Breast epithelium (tissue), 4 donors: ENCODE results near the gene SERTAD1. TPM values are rescaled to one million over a fixed set of nuclear protein-coding genes. Genes with fewer than 3 reads are reported as not detected.

Source experiments
- DNase-seq, 2 donors: peaks; one replicate each; pipeline ENCODE4 v3.0.0-alpha.2; 2019; ENCODE audit warnings: low spot score in 2 of 2
- H3K27ac ChIP-seq, 2 donors: fragments of 200-600 bp; sonication (generic) in 1 of 2; one replicate each; pipeline ENCODE4 v1.5.1; 2016 to 2019; ENCODE audit warnings: mild to moderate bottlenecking in 1 of 2
- H3K27me3 ChIP-seq, 2 donors: fragments of 200-600 bp; sonication (generic) in 1 of 2; one replicate each; pipeline versions ENCODE4 v1.5.1 to v1.6.0; 2017 to 2019; ENCODE audit warnings: control low read depth in 1 of 2, mild to moderate bottlenecking in 1 of 2
- H3K36me3 ChIP-seq: fragments of 200-600 bp; one replicate; pipeline ENCODE4 v1.5.1; 2019
- H3K4me1 ChIP-seq, 2 donors: fragments of 200-600 bp; sonication (generic); one replicate each; pipeline ENCODE4 v1.5.1; 2016 to 2019; ENCODE audit warnings: control low read depth in 1 of 2
- H3K4me3 ChIP-seq, 3 donors: fragments of 200-600 bp; sonication (generic); 1 replicate in 2 of 3; 2 replicates in 1 of 3; pipeline ENCODE4 v1.5.1; 2016 to 2019; ENCODE audit warnings: mild to moderate bottlenecking in 3 of 3, moderate library complexity in 2 of 3
- H3K9me3 ChIP-seq, 2 donors: fragments of 200-600 bp; sonication (generic) in 1 of 2; one replicate each; pipeline ENCODE4 v1.5.1; 2016 to 2019; ENCODE audit warnings: control low read depth in 1 of 2
- CTCF ChIP-seq, 3 donors: fragments of 450-650 bp; IDR thresholded peaks; one replicate each; pipeline ENCODE4 v1.5.1; 2016 to 2017; ENCODE audit warnings: antibody characterized with exemption in 3 of 3, mild to moderate bottlenecking in 3 of 3, moderate library complexity in 3 of 3
- POLR2A ChIP-seq: fragments of 450-650 bp; IDR thresholded peaks from one replicate; pipeline ENCODE4 v1.6.1; 2016; ENCODE audit warnings: antibody characterized with exemption, mild to moderate bottlenecking, moderate library complexity
- POLR2AphosphoS5 ChIP-seq, 3 donors: sonication (generic); formaldehyde crosslinking; IDR thresholded peaks; one replicate each; pipeline ENCODE4 v1.6.1; 2017; ENCODE audit warnings: antibody characterized with exemption in 3 of 3
- intact Hi-C: fragments of 100-400 bp; cut with DNase I; formaldehyde crosslinking; loops from one replicate; pipeline ENCODE4 v1.15.1; 2023; ENCODE audit warnings: low total_unique reads
- total RNA-seq, 3 donors: library from RNA; depleted of rRNA; stranded (reverse); fragments of >200 nt; gene quantifications; one replicate each; pipeline ENCODE4 v1.1.0, GENCODE V29; 2016

SERTAD1 gene
- total RNA-seq, 3 donors from 2014 or later: 10.4 to 25.3 (median 18.0) TPM

- peak overlapping the region in 1 of 2 donors; percentile 25 for H3K27ac ChIP-seq
Measured at GRCh38 chr19:40392894-40393517, 32.8 kb downstream of the SERTAD1 start.

GRCh38 chr19:40392123-40392522, 33.7 kb downstream of the SERTAD1 start:
- Histone ChIP-seq H3K36me3 (no peaks in the 10 kb centered on the region), H3K9me3 (no peaks in the 10 kb centered on the region), H3K4me3 (no peak overlapping the region), H3K27me3 (no peaks in the 10 kb centered on the region), H3K27ac (no peak overlapping the region), H3K4me1 (peaks cover 0 to 10% of the 10 kb centered on the region in 2 donors)
- no peak for DNase-seq
- intact Hi-C loops: no loop called here
- no peak for TF ChIP-seq POLR2AphosphoS5 (IDR thresholded peaks at IDR 0.05)
- TF ChIP-seq POLR2A: no peak
- no peak for TF ChIP-seq CTCF (IDR thresholded peaks at IDR 0.05)

More at GRCh38 chr19:40392894-40393517, 32.8 kb downstream of the SERTAD1 start:
- intact Hi-C loops: no loop called here
- DNase-seq: peak; percentile 40 to 61
- H3K27me3 ChIP-seq: no peaks in the 10 kb centered on the region
- TF ChIP-seq CTCF (IDR thresholded peaks at IDR 0.05): peak in 2 of 3 donors; percentile 40 to 65
- TF ChIP-seq POLR2AphosphoS5 (IDR thresholded peaks at IDR 0.05): no peak
- TF ChIP-seq POLR2A: no peak
- no peak overlapping the region for H3K4me3 ChIP-seq
- H3K36me3 ChIP-seq: no peaks in the 10 kb centered on the region
- peaks cover 0 to 10% of the 10 kb centered on the region in 2 donors for H3K4me1 ChIP-seq
- no peaks in the 10 kb centered on the region for H3K9me3 ChIP-seq

GRCh38 chr19:40390084-40390742, 35.6 kb downstream of the SERTAD1 start, which contains the start of gene HIPK4:
TSS of gene HIPK4 (minus strand) at chr19:40390181. CDS start at chr19:40389902, 279 bp downstream.
- H3K4me3 ChIP-seq: no peak within 1 kb of the TSS
- no peak for TF ChIP-seq POLR2AphosphoS5 (IDR thresholded peaks at IDR 0.05)
- no peaks in the 10 kb centered on the region for H3K9me3 ChIP-seq
- no peak within 1 kb of the TSS for H3K27ac ChIP-seq
- H3K27me3 ChIP-seq: no peaks in the 10 kb centered on the region
- intact Hi-C loops: no loop called here
- DNase-seq: no peak
- peaks cover 0 to 10% of the 10 kb centered on the region in 2 donors for H3K4me1 ChIP-seq
- H3K36me3 ChIP-seq: no peaks in the 10 kb centered on the region

GRCh38 chr19:40389404-40390083, 36.2 kb downstream of the SERTAD1 start:
- Histone ChIP-seq H3K27me3 (no peaks in the 10 kb centered on the region), H3K4me3 (no peak overlapping the region), H3K9me3 (no peaks in the 10 kb centered on the region), H3K4me1 (peaks cover 0 to 10% of the 10 kb centered on the region in 2 donors), H3K36me3 (no peaks in the 10 kb centered on the region), H3K27ac (no peak overlapping the region)
- intact Hi-C loops: no loop called here
- no peak for TF ChIP-seq POLR2A
- no peak for TF ChIP-seq POLR2AphosphoS5 (IDR thresholded peaks at IDR 0.05)
- DNase-seq: no peak

- Histone ChIP-seq H3K27me3 (no peaks in the 10 kb centered on the region), H3K9me3 (no peaks in the 10 kb centered on the region), H3K4me3 (no peak overlapping the region), H3K4me1 (peaks cover 0 to 10% of the 10 kb centered on the region in 2 donors), H3K36me3 (no peaks in the 10 kb centered on the region), H3K27ac (no peak overlapping the region)
- DNase-seq: no peak
- TF ChIP-seq POLR2A: no peak
- TF ChIP-seq CTCF (IDR thresholded peaks at IDR 0.05): no peak
- TF ChIP-seq POLR2AphosphoS5 (IDR thresholded peaks at IDR 0.05): no peak
- intact Hi-C loops: no loop called here
Measured at GRCh38 chr19:40388481-40388880, 37.3 kb downstream of the SERTAD1 start.

- intact Hi-C loops: no loop called here
- TF ChIP-seq POLR2AphosphoS5 (IDR thresholded peaks at IDR 0.05) (no peak), POLR2A (no peak), CTCF (IDR thresholded peaks at IDR 0.05) (no peak)
- DNase-seq: no peak
- H3K36me3 ChIP-seq: no peaks in the 10 kb centered on the region
- no peak overlapping the region for H3K4me3 ChIP-seq
- no peaks in the 10 kb centered on the region for H3K27me3 ChIP-seq
- no peaks in the 10 kb centered on the region for H3K9me3 ChIP-seq
- H3K27ac ChIP-seq: no peak overlapping the region
- H3K4me1 ChIP-seq: no peaks in the 10 kb centered on the region
Measured at GRCh38 chr19:40387155-40387554, 38.6 kb downstream of the SERTAD1 start.
